Measurements from ENCODE around the gene PPFIA1.

Gene PPFIA1

GRCh38 chr11:70419307-70420007 lies 149.0 kb downstream of the PPFIA1 start:
- Histone ChIP-seq H3K4me3 (ENCODE audit: low read depth in 1 of 2, low read length in 1 of 2) (no peak overlapping the region), H3K4me1 (ENCODE audit: control insufficient read depth in 1 of 2, insufficient read depth in 1 of 2, low read depth in 1 of 2, low read length in 1 of 2) (peaks cover 14 to 21% of the 10 kb centered on the region in 2 experiments), H3K27ac (no peak overlapping the region), H3K36me3 (no peaks in the 10 kb centered on the region), H3K27me3 (peaks cover 92% of the 10 kb centered on the region), H3K9me3 (no peaks in the 10 kb centered on the region)
- TF ChIP-seq CTCF (IDR thresholded peaks at IDR 0.05) = no peak

- Histone ChIP-seq H3K36me3 (no peaks in the 10 kb centered on the region), H3K9me3 (no peaks in the 10 kb centered on the region), H3K27me3 (peaks cover 92% of the 10 kb centered on the region), H3K4me3 (ENCODE audit: low read depth in 1 of 2, low read length in 1 of 2) (no peak overlapping the region), H3K27ac (no peak overlapping the region), H3K4me1 (ENCODE audit: control insufficient read depth in 1 of 2, insufficient read depth in 1 of 2, low read depth in 1 of 2, low read length in 1 of 2) (peaks cover 14 to 21% of the 10 kb centered on the region in 2 experiments)
- TF ChIP-seq CTCF (IDR thresholded peaks at IDR 0.05) = no peak
Observed at GRCh38 chr11:70420008-70420464, 149.5 kb downstream of the PPFIA1 start.

DNA sequence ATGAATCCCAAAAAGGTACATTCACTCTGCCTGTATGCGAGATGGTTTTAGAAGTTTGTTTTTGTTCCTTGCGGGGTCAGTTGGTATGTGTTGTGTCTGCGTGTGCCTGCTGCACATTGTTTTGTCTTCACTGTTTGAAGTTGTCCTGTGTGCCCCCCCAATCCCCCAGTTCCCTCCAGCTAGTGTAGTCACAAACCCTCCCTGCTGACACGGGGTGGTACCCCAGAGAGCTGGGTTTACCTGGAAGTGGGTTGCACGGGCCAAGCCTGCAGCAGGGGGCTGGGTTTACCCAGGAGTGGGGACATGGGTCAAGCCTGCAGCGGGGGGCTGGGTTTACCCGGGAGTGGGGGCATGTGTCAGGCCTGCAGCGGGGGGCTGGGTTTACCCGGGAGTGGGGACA lies 150.0 kb downstream of the PPFIA1 start:
- no peaks in the 10 kb centered on the region for H3K36me3 ChIP-seq
- H3K4me3 ChIP-seq (ENCODE audit: low read depth in 1 of 2, low read length in 1 of 2) = no peak overlapping the region
- peaks cover 9 to 18% of the 10 kb centered on the region in 2 experiments for H3K4me1 ChIP-seq (ENCODE audit: control insufficient read depth in 1 of 2, insufficient read depth in 1 of 2, low read depth in 1 of 2, low read length in 1 of 2)
- H3K9me3 ChIP-seq = no peaks in the 10 kb centered on the region
- no peak overlapping the region for H3K27ac ChIP-seq
- TF ChIP-seq CTCF (IDR thresholded peaks at IDR 0.05) = no peak
- peaks cover 92% of the 10 kb centered on the region for H3K27me3 ChIP-seq

DNA sequence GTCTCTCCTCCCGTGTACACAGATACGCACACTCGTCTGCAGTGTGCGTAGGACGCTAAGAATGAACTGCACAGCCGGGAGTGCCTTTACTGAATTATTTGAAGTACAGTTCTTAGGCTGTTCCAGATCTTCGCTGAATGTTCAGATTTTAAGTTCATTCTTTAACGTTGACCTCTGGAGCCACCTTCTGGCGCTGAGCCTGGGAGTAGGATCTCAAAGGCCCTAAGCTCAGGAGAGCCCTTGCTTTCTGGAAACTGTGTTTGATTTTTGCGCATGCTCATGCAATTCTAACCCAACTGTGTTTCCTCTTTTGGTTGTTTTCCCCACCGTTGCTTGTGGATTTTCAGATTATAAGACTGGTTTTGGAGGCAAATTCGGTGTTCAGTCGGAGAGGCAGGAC lies 150.6 kb downstream of the PPFIA1 start:
- H3K27me3 ChIP-seq = peaks cover 95% of the 10 kb centered on the region
- no peaks in the 10 kb centered on the region for H3K9me3 ChIP-seq
- H3K4me1 ChIP-seq (ENCODE audit: control insufficient read depth in 1 of 2, insufficient read depth in 1 of 2, low read depth in 1 of 2, low read length in 1 of 2) = peaks cover 3 to 11% of the 10 kb centered on the region in 2 experiments
- H3K4me3 ChIP-seq (ENCODE audit: low read depth in 1 of 2, low read length in 1 of 2) = no peak overlapping the region
- no peaks in the 10 kb centered on the region for H3K36me3 ChIP-seq
- no peak for TF ChIP-seq CTCF (IDR thresholded peaks at IDR 0.05)
- H3K27ac ChIP-seq = no peak overlapping the region

DNA sequence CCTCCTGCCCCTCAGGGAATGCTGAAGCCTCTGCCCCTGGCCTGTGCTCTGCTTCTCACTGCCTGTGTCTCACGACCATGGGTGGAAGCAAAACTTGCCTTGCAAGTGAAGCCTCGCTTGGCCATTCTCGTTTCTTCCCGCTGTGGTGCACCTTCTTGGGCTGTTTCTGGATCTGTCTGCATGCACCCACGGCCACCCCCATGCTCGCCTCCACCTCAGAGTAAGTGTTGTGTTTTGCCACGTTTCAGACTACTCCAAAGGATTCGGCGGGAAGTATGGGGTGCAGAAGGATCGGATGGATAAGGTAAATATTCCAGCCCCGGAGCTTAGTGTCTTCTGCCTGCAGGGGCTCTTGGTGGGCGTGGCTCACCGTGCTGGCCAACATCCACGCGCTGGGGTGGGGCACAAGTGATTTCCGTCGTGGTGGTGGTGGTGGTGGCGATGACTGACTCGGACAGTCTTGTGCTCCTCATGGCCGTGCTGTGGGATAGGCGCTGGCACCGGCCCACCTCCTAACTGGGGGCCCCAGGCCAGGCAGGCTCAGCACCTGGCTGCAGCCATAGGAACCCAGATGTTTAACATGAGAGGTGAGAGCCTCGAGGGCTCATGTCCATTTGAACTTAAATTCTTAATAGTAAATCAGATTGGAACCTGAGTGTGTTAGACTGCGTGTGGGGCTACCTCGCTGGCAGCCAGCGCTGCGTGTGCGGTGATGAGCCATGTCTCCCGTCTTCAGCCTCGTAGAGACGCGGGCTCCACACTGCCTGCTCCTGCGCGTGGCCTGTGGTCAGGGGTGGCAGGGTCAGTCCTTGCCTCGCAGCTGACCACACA lies 152.4 kb downstream of the PPFIA1 start:
- H3K4me3 ChIP-seq (ENCODE audit: low read depth in 1 of 2, low read length in 1 of 2) = no peak overlapping the region
- no peak overlapping the region for H3K27ac ChIP-seq
- H3K27me3 ChIP-seq = peaks cover 87% of the 10 kb centered on the region
- no peaks in the 10 kb centered on the region for H3K9me3 ChIP-seq
- TF ChIP-seq CTCF (IDR thresholded peaks at IDR 0.05) = no peak
- no peaks in the 10 kb centered on the region for H3K36me3 ChIP-seq
- H3K4me1 ChIP-seq (ENCODE audit: control insufficient read depth in 1 of 2, insufficient read depth in 1 of 2, low read depth in 1 of 2, low read length in 1 of 2) = peaks cover 0 to 4% of the 10 kb centered on the region in 2 experiments
